DMS153 treated with DMSO at 0.1 percent for 48 hours (cell line): ENCODE data around the gene FOXO6.

Experiments used
- DNase-seq: peaks from one replicate; lab custom pipeline; 2025; ENCODE audit not compliant: unreplicated experiment; lab: John Stamatoyannopoulos, UW

The FOXO6 gene

DNA sequence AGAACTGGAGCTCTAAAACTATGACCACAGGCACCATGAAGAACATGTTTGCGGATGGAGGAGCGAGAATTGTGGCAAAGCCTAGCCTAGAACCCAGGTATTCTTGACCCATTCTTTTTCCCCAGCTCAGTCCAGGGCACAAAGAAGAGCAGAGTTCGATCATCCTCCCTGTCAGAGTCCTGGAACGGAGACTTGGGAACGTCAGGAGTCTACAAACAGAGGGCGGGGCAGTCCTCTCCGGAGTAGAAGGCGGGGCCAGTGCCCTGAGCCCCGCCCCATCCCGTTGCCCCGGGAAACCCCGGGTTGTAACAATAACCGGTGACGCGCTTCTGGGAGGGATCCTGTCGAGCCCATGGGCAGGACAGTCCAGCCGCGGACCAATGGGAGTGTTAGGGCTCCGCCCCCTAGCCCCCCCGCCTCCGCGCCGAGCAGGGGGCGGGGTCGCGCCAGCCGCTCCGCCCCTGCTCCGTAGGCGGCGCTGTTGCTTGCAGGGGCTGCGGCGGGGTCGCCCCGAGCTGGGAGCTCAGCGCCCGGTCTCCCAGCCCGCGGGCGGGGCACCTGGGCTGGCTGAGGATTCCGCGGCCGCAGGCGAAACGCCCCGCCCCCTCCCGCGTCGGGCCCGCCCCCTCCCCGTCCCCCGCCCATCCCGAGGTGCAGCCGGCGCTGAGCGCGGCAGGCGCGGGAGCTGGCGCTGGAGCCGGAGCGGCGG lies at the start of gene FOXO6:
Gene FOXO6, plus strand, starts transcription at position 649 of the 709 bp plus-strand sequence.
- peak; percentile 100 for DNase-seq

DNA sequence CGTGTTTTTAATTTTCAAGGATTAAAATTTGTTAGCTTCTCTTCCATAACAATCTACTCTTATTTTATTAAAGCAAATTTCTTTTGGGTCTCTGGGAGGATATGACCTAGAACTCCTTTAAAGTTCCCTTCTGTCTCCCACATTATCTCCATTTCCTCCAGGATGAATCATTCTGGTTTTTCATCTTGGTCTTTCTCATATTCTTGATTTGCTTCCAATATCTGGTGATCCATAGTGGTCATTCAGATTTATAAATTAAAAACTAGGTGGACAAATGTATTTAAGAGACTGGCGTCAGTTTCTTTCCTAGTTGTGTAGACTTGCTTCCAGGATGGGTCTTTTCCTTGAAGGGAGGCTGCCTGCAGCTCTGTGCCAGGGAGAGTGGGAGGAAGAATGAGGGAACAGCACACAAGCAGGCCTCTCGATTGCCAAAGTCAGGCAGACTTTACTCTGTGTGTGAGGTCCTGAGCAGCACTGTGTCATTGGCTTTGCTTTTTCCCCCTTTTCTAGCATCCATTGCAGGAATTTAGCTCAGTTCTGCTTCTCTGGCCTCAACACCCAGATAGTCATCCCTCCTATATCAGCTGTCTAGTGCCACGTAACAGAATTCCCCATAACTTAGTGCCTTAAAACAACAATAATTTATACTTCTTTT lies 48.1 kb upstream of the FOXO6 start:
- DNase-seq = no peak

DNA sequence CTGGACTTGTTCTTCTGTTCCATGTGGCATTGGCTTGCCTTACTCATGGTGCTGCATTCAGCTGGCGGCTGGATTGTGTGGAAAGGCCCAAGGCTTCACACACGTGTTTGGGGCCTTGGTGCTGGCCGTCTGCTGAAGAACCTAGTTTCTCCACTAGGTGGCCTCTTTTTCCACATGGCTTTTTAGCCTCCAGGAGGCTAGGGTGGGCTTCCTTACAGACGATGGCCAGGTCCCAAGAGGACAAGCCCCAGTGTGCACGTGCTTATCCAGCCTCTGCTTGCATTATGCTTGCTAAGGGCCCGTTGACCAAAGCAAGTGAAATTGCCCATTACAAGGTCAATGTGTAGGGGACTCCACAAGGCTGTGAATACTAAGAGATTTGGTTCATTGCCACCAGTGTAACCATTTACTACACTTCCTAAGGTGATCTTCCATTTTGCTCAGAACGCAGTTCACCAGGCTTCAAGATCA lies 47.5 kb upstream of the FOXO6 start:
- DNase-seq = peak; percentile 38

DNA sequence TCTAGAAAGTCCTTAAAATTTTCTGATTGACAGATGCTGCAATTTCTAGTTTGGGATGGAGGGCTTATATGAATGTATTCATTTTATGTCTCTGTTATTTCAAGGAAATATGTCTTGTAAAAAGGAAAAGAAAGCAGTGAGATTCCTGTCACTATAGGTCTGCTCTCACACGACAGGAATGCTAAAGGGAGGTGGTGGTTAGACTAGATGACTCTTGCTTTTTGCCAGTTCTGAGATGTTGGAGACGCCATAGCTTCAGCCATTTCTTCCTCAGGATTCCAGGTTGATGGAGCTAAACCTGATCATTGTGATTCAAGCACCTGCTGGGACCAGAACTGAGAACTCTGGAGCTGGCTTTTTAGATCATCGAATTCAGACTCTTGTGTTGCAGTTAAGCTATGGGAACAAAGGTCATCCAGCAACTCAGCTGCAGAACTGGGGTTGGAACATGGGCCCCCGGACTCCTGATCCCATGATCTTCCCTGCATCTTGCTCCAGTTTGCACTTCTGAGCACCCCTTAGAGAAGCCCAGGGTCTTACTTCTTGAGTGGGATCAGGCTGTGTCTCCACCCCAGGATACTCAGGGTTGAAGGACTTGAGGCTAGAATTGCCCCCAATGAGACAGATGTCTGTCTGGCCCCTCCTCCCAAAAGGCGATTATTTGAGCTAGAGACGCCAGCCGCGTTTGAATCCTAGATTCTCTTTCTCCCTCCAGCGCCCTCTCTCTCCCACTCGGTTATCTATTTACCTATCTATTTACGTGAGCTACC lies 46.7 kb upstream of the FOXO6 start:
- peak; percentile 78 for DNase-seq

DNA sequence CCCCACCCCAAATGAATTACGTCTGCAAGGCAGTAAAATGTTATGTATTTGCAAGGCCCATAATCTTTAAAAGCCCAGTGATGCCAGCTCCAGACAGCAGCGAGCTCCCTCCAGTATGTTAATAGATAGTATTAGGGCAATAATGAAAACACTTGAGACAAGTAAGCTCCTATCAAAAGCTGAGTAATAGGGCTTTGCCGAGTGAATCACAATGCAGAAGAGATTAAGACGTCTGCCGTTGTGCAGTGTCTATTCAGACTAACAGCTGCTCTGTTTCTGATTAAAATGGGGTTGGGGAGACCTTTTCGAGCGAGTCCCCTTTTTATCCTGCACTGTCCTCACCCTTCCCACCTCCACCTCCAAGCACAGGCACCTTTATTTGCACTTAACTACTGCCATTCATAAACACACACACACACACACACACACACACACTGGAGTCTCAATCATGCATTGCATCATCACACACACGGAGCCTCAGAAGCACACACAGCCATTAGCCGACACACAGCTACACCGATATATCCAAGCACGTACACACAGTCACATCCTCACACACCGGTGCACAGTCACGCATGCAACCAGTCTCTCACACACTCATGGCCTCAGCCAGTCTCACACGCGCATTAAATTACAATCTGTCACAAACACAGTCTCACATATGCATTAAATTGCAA lies 46.0 kb upstream of the FOXO6 start:
- peak; percentile 78 for DNase-seq

DNA sequence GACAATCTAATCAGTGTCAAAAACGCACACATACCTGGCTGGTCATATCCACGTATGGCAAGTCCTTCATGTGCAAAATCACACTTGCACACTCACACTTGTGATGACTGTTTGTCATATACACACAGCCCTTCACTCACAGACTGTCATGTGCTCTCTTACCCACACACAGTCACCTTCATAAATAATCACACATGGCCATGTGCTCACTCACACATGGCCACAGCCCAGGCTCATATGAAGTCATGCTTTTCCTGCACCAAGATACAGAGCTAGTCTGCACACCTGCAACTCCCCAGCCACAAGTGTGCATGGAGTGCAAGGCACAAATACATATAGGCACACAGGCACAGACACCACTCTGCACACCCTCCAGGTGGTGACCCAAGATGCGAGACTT lies 45.4 kb upstream of the FOXO6 start:
- DNase-seq = no peak

DNA sequence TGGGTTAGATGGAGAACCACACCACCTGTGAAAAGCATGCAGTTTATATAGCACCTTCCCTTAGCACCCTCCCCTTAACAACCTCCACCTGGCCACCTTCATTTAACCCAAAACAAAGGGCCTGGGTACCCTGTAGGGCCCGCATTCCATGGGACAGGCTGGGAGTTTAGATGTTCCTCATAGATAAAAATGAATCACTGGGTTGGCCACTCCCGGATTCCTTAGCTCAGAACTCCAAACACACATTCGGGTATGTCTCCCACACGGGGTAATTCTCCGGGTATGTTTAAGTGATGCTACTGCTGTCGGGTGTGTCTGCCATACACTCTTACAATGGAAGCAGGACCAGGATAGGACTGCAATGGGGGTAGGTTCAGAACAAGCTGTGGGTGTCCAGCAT lies 43.9 kb upstream of the FOXO6 start:
- no peak for DNase-seq

DNA sequence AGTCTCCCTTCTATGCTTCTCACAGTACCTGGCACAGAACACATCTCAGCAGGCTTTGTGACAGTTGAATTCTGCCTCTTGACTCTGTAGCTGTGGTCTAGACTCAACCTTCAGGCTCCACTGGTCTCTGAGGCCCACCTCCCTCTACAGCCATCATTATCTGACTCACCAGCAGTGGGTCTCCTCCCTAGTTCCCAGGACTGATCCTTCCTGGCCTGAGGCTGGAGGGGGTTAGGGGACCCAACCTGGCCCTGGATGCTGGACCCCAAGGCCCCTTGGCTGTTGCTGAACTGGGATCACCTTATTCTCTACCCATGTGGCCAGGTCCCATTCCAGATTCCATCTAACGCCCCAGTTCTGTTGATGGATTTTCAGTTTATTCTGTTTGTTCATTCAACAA lies 43.1 kb upstream of the FOXO6 start:
- no peak for DNase-seq

DNA sequence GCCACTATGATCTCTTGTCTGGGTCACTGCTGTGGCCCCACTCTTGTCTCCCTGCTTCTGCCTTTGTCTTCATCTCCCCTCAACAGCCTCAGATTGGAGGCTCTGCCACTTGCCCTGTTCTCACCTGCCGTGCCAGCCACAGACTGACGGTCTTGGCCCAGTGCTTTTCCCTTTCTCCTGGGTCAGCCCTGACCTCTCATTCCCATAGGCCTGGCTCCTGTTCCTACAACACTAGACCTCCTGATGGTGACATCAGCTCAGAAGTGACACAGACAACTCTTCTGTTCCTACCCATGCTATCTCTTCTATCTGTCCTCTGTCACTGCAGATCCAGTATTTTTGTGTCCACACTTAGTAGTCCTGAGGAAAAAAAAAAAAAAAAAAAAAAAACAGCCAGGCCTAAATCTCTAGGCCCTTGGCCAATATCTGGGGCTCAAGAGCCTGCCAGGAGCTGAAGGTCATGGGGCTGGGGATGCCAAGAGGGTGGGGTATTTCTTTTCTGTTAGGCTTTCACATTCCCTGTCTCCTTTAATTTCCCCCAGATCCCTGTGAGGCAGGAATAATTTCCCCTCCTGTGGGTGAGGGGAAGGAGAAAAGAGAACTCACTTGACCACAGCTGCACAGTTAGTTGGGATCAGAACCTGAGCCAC lies 42.0 kb upstream of the FOXO6 start:
- no peak for DNase-seq

DNA sequence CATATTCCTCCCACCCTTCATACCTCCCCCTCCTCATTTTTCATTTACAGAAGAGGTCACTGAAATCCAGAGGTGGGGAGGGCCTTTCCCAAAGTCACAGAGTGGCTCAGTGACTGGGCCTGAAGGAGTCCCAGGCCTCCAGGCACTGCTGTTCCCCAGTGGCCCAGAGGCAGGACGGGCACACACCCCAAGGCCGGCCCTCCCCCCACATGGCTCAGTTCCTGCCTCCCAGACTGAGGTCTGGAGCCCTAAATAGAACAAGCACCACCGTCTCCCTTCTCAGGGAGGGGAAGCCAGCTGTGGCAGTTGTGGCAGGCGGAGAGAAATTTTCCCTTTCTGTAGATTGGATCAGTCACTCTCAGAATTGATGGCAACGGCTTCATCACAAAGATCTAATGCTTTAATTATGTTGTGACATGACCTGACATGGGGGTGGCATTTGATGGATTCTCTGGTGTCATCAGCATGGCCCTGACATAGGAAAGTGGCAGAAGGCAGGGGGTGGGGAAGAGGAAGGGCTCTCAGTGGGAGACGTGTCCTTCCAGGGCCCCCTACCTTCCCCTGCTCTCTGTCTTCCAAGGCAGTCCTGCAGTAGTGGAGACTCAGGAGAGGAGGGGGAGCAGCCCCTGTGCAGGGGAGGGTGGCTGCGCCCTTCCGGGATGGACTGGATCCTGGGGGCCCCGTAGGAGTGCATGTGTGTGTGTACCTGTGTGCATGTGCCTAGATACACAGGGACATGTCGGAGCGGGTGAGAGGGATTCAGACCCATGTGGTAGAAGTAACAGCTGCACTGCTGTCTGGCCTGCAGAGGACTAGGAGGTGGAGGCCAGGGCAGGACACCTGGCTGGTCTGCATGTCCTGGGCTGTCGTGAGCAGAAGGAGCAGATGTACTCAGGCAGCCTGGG lies 41.2 kb upstream of the FOXO6 start:
- DNase-seq = no peak

DNA sequence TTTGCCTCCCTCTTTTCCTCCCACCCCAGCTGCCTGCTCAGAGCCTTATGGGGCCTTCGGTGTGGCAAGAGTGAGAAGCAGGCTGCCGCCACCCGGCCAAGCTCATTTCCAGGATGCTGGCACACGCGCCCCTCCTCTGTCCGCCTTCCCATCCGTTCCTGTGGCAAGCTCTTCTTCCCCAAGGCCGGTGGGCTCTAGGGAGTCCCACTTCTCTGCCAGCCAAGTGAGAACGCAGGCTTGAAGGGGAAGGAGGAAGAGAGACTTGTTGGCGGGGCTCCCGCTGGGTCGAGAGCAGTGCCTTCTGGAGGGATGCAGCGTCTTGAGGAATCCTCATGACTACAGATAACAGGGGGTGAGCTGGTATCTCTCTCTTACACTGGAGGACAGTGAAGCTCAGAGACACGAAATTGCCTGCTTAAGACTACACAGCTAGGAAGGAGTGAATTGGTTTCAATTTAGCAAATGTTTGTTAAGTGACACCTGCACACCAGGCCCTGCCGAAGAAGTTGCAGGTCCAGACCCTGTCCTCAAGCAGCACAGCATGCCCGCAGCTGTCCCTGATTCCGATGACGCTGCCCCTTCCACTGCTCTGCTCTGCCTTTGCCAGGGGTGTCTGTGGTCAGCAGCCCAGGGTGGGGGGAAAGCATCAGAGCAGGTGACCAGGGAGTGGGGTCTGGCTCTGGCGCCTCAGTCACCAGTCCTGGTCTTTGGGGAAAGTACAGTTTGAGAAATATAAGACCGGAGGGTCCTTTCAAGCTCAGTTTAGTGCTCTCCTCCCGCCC lies 40.1 kb upstream of the FOXO6 start:
- DNase-seq = no peak

DNA sequence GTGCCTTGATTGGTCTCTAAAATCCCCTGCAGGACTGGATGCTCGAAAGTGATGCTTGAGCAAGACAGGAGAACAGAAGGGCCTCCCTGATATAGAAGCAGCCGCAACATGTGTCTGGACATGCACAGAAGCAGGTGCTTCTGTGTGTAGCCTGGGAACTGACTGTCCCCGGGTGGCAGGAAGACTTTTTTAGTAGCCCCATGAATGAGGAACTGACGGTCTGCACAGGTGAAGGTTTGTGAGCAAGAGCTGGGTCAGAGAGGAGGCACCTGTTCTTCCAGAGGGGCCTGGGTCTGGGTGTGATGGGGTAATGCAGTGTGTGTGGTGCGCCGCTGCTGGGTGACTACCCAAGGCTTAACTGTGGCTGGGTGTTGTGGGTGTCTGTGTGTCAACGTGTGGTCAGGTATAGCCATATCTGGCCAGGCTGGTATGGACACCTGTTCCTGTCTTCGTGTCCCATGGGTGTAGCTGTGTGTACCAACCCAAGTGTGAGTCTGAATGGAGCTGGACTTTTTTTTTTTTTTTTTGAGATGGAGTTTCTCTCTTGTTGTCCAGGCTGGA lies 39.1 kb upstream of the FOXO6 start:
- DNase-seq = no peak

DNA sequence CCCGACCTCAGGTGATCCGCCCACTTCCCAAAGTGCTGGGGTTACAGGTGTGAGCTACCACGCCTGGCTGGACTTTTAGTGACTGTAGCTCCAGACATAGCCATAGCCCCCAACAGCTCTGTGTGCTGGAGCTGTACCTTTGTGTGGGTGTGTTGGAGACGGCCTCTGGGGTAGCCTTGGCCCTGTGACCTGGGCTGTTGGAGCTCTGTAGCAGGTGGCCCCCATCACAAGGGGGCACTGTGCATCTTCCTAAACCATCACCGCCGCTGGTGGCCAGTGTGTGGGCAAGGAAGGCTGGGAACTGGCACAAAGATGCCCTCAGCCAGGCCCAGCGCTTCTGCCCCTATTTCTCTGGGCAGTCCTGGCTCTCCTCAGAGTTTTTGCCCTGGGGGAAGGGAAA lies 38.4 kb upstream of the FOXO6 start:
- peak; percentile 92 for DNase-seq

DNA sequence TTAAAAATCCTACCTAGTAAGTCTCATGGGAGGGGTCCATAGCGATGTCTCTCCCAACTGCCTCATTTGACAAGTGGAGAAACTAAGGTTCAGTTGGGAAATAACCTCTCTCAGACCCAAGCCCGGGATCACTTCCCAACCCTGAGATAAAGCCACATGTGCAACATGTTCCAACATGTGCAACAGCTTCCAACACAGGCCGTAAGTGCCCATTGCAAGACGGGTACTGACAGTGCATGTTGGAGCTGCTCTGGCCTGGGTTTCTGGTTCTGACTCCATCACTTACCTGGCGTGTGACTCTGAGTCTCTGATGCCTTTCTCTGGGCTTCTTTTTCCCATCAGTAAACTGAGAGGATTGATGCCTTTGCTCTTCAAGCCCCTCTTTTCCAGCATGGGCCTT lies 38.0 kb upstream of the FOXO6 start:
- DNase-seq = no peak

DNA sequence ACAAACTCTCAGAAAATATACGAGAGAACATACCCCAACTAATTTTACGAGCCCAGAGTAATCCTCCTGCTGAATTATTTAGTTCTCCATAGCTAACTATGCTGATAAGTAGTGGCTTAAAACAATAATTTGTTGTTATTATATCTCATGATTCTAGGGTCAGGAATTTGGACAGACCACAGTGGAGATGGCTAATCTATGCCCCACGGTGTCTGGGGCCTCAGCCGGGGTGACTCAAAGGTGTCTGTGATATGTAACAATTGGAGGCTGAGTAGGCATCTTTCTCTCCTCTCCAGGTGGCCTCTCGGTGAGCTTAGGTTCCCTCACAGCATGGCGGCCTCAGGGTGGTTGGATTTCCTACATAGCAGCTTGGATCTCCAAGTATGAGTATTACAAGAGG lies 35.4 kb upstream of the FOXO6 start:
- no peak for DNase-seq

DNA sequence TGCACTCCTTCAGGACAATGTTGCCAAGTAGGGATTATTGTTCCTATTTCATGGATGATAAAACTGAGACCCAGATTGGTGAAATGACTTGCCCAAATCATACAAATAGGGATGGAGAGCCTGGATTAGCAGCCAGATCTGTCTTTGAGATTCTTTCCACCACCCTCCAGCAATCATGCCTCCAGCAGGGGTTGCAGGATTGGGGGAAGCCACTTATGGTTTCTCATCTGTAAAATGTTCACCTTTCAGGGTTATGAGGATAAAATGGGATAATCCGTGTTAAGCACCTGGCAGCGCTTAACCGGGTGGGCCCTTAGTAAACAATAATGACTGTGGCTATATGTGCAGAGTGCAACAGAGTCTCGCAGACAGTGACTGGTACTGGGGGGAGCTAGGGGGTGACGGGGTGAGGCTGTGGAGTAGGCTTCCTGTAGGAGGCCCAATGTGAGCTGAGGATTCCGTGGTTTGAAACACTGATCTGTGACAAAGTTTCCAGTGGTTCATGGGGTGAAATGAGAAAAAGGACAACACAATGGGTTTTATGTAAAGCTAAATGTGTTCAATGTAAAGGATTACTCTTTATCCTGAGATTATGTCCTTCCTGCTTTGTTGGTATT lies 33.7 kb upstream of the FOXO6 start:
- no peak for DNase-seq

DNA sequence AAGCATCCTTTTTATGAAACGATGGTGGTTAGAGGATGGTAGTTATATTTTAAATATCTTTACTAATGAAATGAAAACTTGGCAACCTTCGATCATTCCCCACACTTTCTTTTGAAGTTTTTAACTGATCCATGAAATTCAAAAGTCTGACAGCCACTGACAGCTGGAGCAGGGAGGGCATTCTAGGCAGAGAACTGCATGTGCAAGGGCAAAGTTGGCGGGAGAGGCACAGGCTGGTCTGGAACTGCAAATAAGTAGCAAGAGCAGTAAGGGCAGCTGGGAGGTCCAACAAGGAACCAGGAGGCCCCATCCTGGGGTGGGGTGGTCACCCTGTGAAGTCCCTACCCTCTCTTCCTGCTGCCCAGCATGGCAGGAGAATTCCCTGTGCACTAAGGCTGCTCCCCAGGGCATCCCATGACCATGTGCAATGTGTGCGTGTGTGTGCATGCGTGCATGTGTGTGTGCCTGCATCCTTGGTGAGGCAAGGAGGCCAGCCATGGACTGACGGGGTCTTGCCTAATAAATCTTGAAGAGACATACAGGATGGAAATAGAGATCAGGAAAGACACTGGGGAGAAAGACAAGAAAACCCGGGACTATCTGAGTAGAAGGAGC lies 33.1 kb upstream of the FOXO6 start:
- no peak for DNase-seq
